Measurements from ENCODE around the gene WDFY4. TPM values are rescaled to one million over a fixed set of nuclear protein-coding genes. Genes with fewer than 3 reads are reported as not detected.

WDFY4 gene
- total and polyA plus RNA-seq, 2 of the 13 experiments (the other 11 are each of a cell fraction or from before 2014, with no cell fraction given): not detected

DNA sequence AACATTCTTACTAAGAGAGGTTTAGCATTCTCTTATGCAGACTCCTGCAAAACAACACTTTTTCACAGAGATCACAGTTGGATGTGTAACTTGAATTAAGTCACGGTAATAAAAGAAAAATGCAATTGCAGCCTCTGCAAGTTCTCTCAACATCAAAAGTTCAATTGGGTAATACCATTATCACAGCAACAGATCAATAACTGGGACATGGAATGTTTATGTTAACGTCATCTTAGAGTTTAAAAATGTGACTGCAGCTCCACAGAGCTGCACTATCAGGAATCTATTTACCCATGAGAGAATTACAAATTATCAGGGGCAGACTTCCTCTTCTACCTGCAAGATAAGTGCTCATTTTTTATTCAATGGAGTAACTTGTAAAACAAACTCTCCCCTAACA, 344.0 kb downstream of the WDFY4 start:
- no peak overlapping the region for H3K9ac ChIP-seq (ENCODE audit: insufficient read depth, low read depth, low read length)
- H2AFZ ChIP-seq (ENCODE audit: low read length): no peak overlapping the region
- ATAC-seq (no peak), FAIRE-seq (no peak), DNase-seq (ENCODE audit: low spot score) (no peak)
- no peaks in the 10 kb centered on the region for H3K27me3 ChIP-seq (ENCODE audit: control insufficient read depth in 1 of 2, insufficient read depth in 2 of 2, low read length in 2 of 2)
- POLR2A ChIA-PET: no interaction called here
- H3K36me3 ChIP-seq (replicated peaks in 1 of 2; ENCODE audit: control insufficient read depth in 1 of 2, insufficient read depth in 2 of 2, low read length in 2 of 2): no peaks in the 10 kb centered on the region
- H3K27ac ChIP-seq (ENCODE audit: extremely low read length, insufficient read depth, low read length): no peak overlapping the region
- CTCF ChIA-PET (ENCODE audit: low intra/inter-chr PET ratio, low total read pairs): no interaction called here
- no peak overlapping the region for H3K4me2 ChIP-seq (ENCODE audit: low read depth, low read length)
- H4K20me1 ChIP-seq (ENCODE audit: insufficient read depth, low read length): no peaks in the 10 kb centered on the region
- H3K9me3 ChIP-seq (ENCODE audit: low read length): no peaks in the 10 kb centered on the region
- no peaks in the 10 kb centered on the region for H3K79me2 ChIP-seq (ENCODE audit: insufficient read depth, low read length)
- no TSS peak for BruUV-seq (replicated peaks)
- no peak overlapping the region for H3K4me3 ChIP-seq (replicated peaks in 1 of 3; ENCODE audit: insufficient read depth in 1 of 3, low read depth in 2 of 3, low read length in 3 of 3)
- in situ Hi-C loops (cut with HindIII; ENCODE audit: extremely low pct_ligation_motif_present, low pct_unique_long_range_greater_than_20kb): no loop called here
- intact Hi-C loops (cut with micrococcal nuclease; ENCODE audit: unreplicated experiment): no loop called here
- H3K4me1 ChIP-seq (ENCODE audit: insufficient read depth, low read length): peaks cover 13% of the 10 kb centered on the region
- 0% methylated on average over 2 of the region's 2 CpGs for WGBS (ENCODE audit: low lambda C conversion rate)
- no peak for TF ChIP-seq ZIK1 (CRISPR knock-in tag; IDR thresholded peaks at IDR 0.05; ENCODE audit: borderline replicate concordance, low read depth)
- no peak for TF ChIP-seq FOSL1 (CRISPR knock-in tag; IDR thresholded peaks at IDR 0.05; ENCODE audit: borderline replicate concordance)
- TF ChIP-seq, protein P1, sequence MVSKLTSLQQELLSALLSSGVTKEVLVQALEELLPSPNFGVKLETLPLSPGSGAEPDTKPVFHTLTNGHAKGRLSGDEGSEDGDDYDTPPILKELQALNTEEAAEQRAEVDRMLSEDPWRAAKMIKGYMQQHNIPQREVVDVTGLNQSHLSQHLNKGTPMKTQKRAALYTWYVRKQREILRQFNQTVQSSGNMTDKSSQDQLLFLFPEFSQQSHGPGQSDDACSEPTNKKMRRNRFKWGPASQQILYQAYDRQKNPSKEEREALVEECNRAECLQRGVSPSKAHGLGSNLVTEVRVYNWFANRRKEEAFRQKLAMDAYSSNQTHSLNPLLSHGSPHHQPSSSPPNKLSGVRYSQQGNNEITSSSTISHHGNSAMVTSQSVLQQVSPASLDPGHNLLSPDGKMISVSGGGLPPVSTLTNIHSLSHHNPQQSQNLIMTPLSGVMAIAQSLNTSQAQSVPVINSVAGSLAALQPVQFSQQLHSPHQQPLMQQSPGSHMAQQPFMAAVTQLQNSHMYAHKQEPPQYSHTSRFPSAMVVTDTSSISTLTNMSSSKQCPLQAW (CRISPR knock-in tag; IDR thresholded peaks at IDR 0.05): no peak
- TF ChIP-seq HOXA3 (CRISPR knock-in tag; IDR thresholded peaks at IDR 0.05): no peak
- TF ChIP-seq ZNF547 (CRISPR knock-in tag; IDR thresholded peaks at IDR 0.05): no peak
- no peak for TF ChIP-seq ZNF562 (CRISPR knock-in tag; IDR thresholded peaks at IDR 0.05; ENCODE audit: borderline replicate concordance)
- no peak for TF ChIP-seq ZSCAN12 (CRISPR knock-in tag; IDR thresholded peaks at IDR 0.05)
- TF ChIP-seq SSRP1 (CRISPR knock-in tag; IDR thresholded peaks at IDR 0.05): no peak
- no peak for TF ChIP-seq GZF1 (CRISPR knock-in tag; IDR thresholded peaks at IDR 0.05)
- no peak for TF ChIP-seq KDM5B (CRISPR knock-in tag; IDR thresholded peaks at IDR 0.05; ENCODE audit: borderline replicate concordance)
- TF ChIP-seq U2AF2 (IDR thresholded peaks at IDR 0.05; ENCODE audit: low read depth, low read length): no peak
- TF ChIP-seq ZNF17 (CRISPR knock-in tag; IDR thresholded peaks at IDR 0.05): no peak
- TF ChIP-seq, protein P2, sequence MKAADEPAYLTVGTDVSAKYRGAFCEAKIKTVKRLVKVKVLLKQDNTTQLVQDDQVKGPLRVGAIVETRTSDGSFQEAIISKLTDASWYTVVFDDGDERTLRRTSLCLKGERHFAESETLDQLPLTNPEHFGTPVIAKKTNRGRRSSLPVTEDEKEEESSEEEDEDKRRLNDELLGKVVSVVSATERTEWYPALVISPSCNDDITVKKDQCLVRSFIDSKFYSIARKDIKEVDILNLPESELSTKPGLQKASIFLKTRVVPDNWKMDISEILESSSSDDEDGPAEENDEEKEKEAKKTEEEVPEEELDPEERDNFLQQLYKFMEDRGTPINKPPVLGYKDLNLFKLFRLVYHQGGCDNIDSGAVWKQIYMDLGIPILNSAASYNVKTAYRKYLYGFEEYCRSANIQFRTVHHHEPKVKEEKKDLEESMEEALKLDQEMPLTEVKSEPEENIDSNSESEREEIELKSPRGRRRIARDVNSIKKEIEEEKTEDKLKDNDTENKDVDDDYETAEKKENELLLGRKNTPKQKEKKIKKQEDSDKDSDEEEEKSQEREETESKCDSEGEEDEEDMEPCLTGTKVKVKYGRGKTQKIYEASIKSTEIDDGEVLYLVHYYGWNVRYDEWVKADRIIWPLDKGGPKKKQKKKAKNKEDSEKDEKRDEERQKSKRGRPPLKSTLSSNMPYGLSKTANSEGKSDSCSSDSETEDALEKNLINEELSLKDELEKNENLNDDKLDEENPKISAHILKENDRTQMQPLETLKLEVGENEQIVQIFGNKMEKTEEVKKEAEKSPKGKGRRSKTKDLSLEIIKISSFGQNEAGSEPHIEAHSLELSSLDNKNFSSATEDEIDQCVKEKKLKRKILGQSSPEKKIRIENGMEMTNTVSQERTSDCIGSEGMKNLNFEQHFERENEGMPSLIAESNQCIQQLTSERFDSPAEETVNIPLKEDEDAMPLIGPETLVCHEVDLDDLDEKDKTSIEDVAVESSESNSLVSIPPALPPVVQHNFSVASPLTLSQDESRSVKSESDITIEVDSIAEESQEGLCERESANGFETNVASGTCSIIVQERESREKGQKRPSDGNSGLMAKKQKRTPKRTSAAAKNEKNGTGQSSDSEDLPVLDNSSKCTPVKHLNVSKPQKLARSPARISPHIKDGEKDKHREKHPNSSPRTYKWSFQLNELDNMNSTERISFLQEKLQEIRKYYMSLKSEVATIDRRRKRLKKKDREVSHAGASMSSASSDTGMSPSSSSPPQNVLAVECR (CRISPR knock-in tag; IDR thresholded peaks at IDR 0.05; ENCODE audit: borderline replicate concordance): no peak
- TF ChIP-seq, protein P3, sequence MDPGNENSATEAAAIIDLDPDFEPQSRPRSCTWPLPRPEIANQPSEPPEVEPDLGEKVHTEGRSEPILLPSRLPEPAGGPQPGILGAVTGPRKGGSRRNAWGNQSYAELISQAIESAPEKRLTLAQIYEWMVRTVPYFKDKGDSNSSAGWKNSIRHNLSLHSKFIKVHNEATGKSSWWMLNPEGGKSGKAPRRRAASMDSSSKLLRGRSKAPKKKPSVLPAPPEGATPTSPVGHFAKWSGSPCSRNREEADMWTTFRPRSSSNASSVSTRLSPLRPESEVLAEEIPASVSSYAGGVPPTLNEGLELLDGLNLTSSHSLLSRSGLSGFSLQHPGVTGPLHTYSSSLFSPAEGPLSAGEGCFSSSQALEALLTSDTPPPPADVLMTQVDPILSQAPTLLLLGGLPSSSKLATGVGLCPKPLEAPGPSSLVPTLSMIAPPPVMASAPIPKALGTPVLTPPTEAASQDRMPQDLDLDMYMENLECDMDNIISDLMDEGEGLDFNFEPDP (CRISPR knock-in tag; conservative IDR thresholded peaks at IDR 0.05): no peak
- TF ChIP-seq MIER3 (CRISPR knock-in tag; IDR thresholded peaks at IDR 0.05; ENCODE audit: borderline replicate concordance): no peak
- TF ChIP-seq, protein P4, sequence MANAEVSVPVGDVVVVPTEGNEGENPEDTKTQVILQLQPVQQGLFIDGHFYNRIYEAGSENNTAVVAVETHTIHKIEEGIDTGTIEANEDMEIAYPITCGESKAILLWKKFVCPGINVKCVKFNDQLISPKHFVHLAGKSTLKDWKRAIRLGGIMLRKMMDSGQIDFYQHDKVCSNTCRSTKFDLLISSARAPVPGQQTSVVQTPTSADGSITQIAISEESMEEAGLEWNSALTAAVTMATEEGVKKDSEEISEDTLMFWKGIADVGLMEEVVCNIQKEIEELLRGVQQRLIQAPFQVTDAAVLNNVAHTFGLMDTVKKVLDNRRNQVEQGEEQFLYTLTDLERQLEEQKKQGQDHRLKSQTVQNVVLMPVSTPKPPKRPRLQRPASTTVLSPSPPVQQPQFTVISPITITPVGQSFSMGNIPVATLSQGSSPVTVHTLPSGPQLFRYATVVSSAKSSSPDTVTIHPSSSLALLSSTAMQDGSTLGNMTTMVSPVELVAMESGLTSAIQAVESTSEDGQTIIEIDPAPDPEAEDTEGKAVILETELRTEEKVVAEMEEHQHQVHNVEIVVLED (CRISPR knock-in tag; IDR thresholded peaks at IDR 0.05; ENCODE audit: borderline replicate concordance): no peak
- no peak for TF ChIP-seq RELA (CRISPR knock-in tag; IDR thresholded peaks at IDR 0.05)
- TF ChIP-seq REL (CRISPR knock-in tag; conservative IDR thresholded peaks at IDR 0.05): no peak

All from HepG2 (cell line).